Esophagus squamous epithelium (tissue), 4 donors: ENCODE measurements around the gene KIAA1217.

Source experiments
- CTCF ChIP-seq, 6 experiments: fragments of 450-650 bp in 4 of 6; fragments of 200-600 bp in 2 of 6; sonication (generic) in 2 of 6; IDR thresholded peaks; one replicate each; pipeline ENCODE4 v1.5.1; 2016 to 2019; ENCODE audit warnings: antibody characterized with exemption in 6 of 6, mild to moderate bottlenecking in 4 of 6, moderate library complexity in 4 of 6
- POLR2A ChIP-seq, 4 donors: fragments of 450-650 bp; IDR thresholded peaks; one replicate each; pipeline ENCODE4 v1.6.1; 2017; ENCODE audit warnings: antibody characterized with exemption in 4 of 4, mild to moderate bottlenecking in 4 of 4, moderate library complexity in 3 of 4

- TF ChIP-seq CTCF (IDR thresholded peaks at IDR 0.05), result no peak
- TF ChIP-seq POLR2A (IDR thresholded peaks at IDR 0.05), result no peak
These were observed 115.7 kb downstream of the KIAA1217 start for GRCh38 chr10:24324651-24325050.
